Medulla oblongata (tissue), 1 donor: Measurements from ENCODE around the gene KIF3C.

Source experiments
- DNase-seq: peaks from one replicate; pipeline ENCODE4 v3.0.0-alpha.2; 2015; ENCODE audit errors: extremely low spot score

Gene KIF3C

DNA sequence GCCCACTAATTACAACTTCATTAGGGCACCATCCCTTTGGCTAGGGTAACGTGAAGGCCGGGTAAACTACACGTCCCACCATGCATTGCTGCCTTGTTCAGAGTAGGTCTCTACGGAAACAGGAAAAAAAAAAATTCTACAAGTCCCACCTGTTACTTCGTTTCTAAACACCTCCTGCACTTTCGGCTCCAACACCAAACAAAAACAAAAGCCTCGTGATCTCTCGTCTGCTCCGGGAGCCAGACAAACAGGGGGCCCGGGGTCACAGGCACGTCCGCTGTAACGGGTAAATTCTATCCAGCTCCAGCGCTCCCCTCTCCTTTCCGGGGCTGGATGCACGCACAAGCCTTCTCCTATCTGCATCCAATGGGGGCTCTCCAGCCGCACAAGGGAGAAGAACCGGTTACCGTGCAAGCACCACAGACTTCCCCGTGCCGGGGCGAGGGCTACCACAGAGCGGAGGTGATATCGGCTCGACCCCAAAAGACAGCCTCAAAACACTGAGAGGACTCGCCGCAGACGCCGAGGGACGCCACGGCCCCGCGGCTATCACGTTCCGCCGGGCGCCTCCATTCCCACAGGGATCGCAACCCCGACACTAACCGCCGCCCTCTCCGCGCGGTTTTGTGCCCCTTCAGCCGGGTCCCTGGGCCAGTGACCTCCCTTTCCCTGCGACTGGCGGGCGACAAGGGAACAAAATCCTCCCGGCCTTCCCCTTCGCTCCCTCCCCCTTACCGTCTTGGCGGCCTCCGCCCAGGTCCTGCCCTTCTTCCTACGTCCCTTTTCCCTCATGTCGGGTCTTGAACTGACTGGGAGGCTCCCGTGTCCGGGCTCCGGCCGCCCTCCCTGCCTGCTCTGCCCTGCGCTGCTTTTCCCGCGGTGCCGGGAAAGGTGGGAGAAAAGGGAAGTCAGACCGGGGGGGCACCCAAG, 104.6 kb downstream of the KIF3C start:
- DNase-seq: peak; percentile 78
